Measurements from ENCODE around the gene SYMPK.

Gene SYMPK

GRCh38 chr19:45817010-45817724, 45.8 kb downstream of the SYMPK start:
- Histone ChIP-seq H3K36me3 (ENCODE audit: control insufficient read depth in 1 of 2, insufficient read depth in 2 of 2, low read length in 2 of 2) (peaks cover 9 to 27% of the 10 kb centered on the region in 2 donors), H3K27ac (ENCODE audit: low read depth, low read length) (no peak overlapping the region), H3K27me3 (ENCODE audit: control insufficient read depth in 1 of 2, insufficient read depth in 2 of 2, low read length in 2 of 2) (no peaks in the 10 kb centered on the region), H3K4me3 (ENCODE audit: low read depth in 1 of 2, low read length in 2 of 2) (no peak overlapping the region), H3K9me3 (ENCODE audit: control insufficient read depth in 1 of 2, low read length in 2 of 2) (no peaks in the 10 kb centered on the region), H3K4me1 (ENCODE audit: control insufficient read depth in 1 of 2, insufficient read depth in 2 of 2, low read length in 2 of 2) (no peaks in the 10 kb centered on the region), H3K9ac (ENCODE audit: low read depth in 1 of 2, low read length in 2 of 2) (no peak overlapping the region)

- H3K9ac ChIP-seq (ENCODE audit: low read depth in 1 of 2, low read length in 2 of 2) = no peak overlapping the region
- H3K4me3 ChIP-seq (ENCODE audit: low read depth in 1 of 2, low read length in 2 of 2) = no peak overlapping the region
- no peaks in the 10 kb centered on the region for H3K9me3 ChIP-seq (ENCODE audit: control insufficient read depth in 1 of 2, low read length in 2 of 2)
- no peaks in the 10 kb centered on the region for H3K4me1 ChIP-seq (ENCODE audit: control insufficient read depth in 1 of 2, insufficient read depth in 2 of 2, low read length in 2 of 2)
- no peaks in the 10 kb centered on the region for H3K27me3 ChIP-seq (ENCODE audit: control insufficient read depth in 1 of 2, insufficient read depth in 2 of 2, low read length in 2 of 2)
- peaks cover 9 to 22% of the 10 kb centered on the region in 2 donors for H3K36me3 ChIP-seq (ENCODE audit: control insufficient read depth in 1 of 2, insufficient read depth in 2 of 2, low read length in 2 of 2)
- no peak overlapping the region for H3K27ac ChIP-seq (ENCODE audit: low read depth, low read length)
Measured at GRCh38 chr19:45816236-45817009, 46.5 kb downstream of the SYMPK start.

- Histone ChIP-seq H3K9ac (ENCODE audit: low read depth in 1 of 2, low read length in 2 of 2) (no peak overlapping the region), H3K36me3 (ENCODE audit: control insufficient read depth in 1 of 2, insufficient read depth in 2 of 2, low read length in 2 of 2) (peaks cover 9 to 15% of the 10 kb centered on the region in 2 donors), H3K27me3 (ENCODE audit: control insufficient read depth in 1 of 2, insufficient read depth in 2 of 2, low read length in 2 of 2) (no peaks in the 10 kb centered on the region), H3K27ac (ENCODE audit: low read depth, low read length) (no peak overlapping the region), H3K4me3 (ENCODE audit: low read depth in 1 of 2, low read length in 2 of 2) (no peak overlapping the region), H3K4me1 (ENCODE audit: control insufficient read depth in 1 of 2, insufficient read depth in 2 of 2, low read length in 2 of 2) (no peaks in the 10 kb centered on the region), H3K9me3 (ENCODE audit: control insufficient read depth in 1 of 2, low read length in 2 of 2) (no peaks in the 10 kb centered on the region)
Measured at GRCh38 chr19:45815481-45816216, 47.3 kb downstream of the SYMPK start.

GRCh38 chr19:45814851-45815480, 48.0 kb downstream of the SYMPK start, which contains the start of gene RSPH6A:
TSS of gene RSPH6A (minus strand) at chr19:45815308. CDS start at chr19:45815176, 132 bp downstream.
- Histone ChIP-seq H3K9me3 (ENCODE audit: control insufficient read depth in 1 of 2, low read length in 2 of 2) (no peaks in the 10 kb centered on the region), H3K27ac (ENCODE audit: low read depth, low read length) (no peak within 1 kb of the TSS), H3K4me1 (ENCODE audit: control insufficient read depth in 1 of 2, insufficient read depth in 2 of 2, low read length in 2 of 2) (no peaks in the 10 kb centered on the region), H3K27me3 (ENCODE audit: control insufficient read depth in 1 of 2, insufficient read depth in 2 of 2, low read length in 2 of 2) (no peaks in the 10 kb centered on the region), H3K9ac (ENCODE audit: low read depth in 1 of 2, low read length in 2 of 2) (no peak within 1 kb of the TSS), H3K36me3 (ENCODE audit: control insufficient read depth in 1 of 2, insufficient read depth in 2 of 2, low read length in 2 of 2) (peaks cover 6 to 8% of the 10 kb centered on the region in 2 donors), H3K4me3 (ENCODE audit: low read depth in 1 of 2, low read length in 2 of 2) (no peak within 1 kb of the TSS)

- Histone ChIP-seq H3K27me3 (ENCODE audit: control insufficient read depth in 1 of 2, insufficient read depth in 2 of 2, low read length in 2 of 2) (no peaks in the 10 kb centered on the region), H3K9me3 (ENCODE audit: control insufficient read depth in 1 of 2, low read length in 2 of 2) (no peaks in the 10 kb centered on the region), H3K4me1 (ENCODE audit: control insufficient read depth in 1 of 2, insufficient read depth in 2 of 2, low read length in 2 of 2) (peaks cover 3 to 4% of the 10 kb centered on the region in 2 donors), H3K27ac (ENCODE audit: low read depth, low read length) (no peak overlapping the region), H3K9ac (ENCODE audit: low read depth in 1 of 2, low read length in 2 of 2) (no peak overlapping the region), H3K4me3 (ENCODE audit: low read depth in 1 of 2, low read length in 2 of 2) (no peak overlapping the region), H3K36me3 (ENCODE audit: control insufficient read depth in 1 of 2, insufficient read depth in 2 of 2, low read length in 2 of 2) (peaks cover 0 to 1% of the 10 kb centered on the region in 2 donors)
Measured at GRCh38 chr19:45814166-45814780, 48.7 kb downstream of the SYMPK start.

- H3K4me1 ChIP-seq (ENCODE audit: control insufficient read depth in 1 of 2, insufficient read depth in 2 of 2, low read length in 2 of 2) = peaks cover 3 to 4% of the 10 kb centered on the region in 2 donors
Measured at GRCh38 chr19:45812297-45812696, 50.6 kb downstream of the SYMPK start.

GRCh38 chr19:45809643-45810159, 53.2 kb downstream of the SYMPK start:
- Histone ChIP-seq H3K9ac (ENCODE audit: low read depth in 1 of 2, low read length in 2 of 2) (no peak overlapping the region), H3K36me3 (ENCODE audit: control insufficient read depth in 1 of 2, insufficient read depth in 2 of 2, low read length in 2 of 2) (no peaks in the 10 kb centered on the region), H3K27me3 (ENCODE audit: control insufficient read depth in 1 of 2, insufficient read depth in 2 of 2, low read length in 2 of 2) (no peaks in the 10 kb centered on the region), H3K9me3 (ENCODE audit: control insufficient read depth in 1 of 2, low read length in 2 of 2) (no peaks in the 10 kb centered on the region), H3K4me1 (ENCODE audit: control insufficient read depth in 1 of 2, insufficient read depth in 2 of 2, low read length in 2 of 2) (peaks cover 3 to 4% of the 10 kb centered on the region in 2 donors), H3K4me3 (ENCODE audit: low read depth in 1 of 2, low read length in 2 of 2) (no peak overlapping the region), H3K27ac (ENCODE audit: low read depth, low read length) (no peak overlapping the region)

More at GRCh38 chr19:45812297-45812696, 50.6 kb downstream of the SYMPK start:
- H3K4me3 ChIP-seq (ENCODE audit: low read depth in 1 of 2, low read length in 2 of 2) = no peak overlapping the region
- H3K27ac ChIP-seq (ENCODE audit: low read depth, low read length) = no peak overlapping the region
- no peak overlapping the region for H3K9ac ChIP-seq (ENCODE audit: low read depth in 1 of 2, low read length in 2 of 2)
- no peaks in the 10 kb centered on the region for H3K27me3 ChIP-seq (ENCODE audit: control insufficient read depth in 1 of 2, insufficient read depth in 2 of 2, low read length in 2 of 2)
- no peaks in the 10 kb centered on the region for H3K9me3 ChIP-seq (ENCODE audit: control insufficient read depth in 1 of 2, low read length in 2 of 2)
- H3K36me3 ChIP-seq (ENCODE audit: control insufficient read depth in 1 of 2, insufficient read depth in 2 of 2, low read length in 2 of 2) = no peaks in the 10 kb centered on the region

- Histone ChIP-seq H3K9me3 (ENCODE audit: control insufficient read depth in 1 of 2, low read length in 2 of 2) (no peaks in the 10 kb centered on the region), H3K4me3 (ENCODE audit: low read depth in 1 of 2, low read length in 2 of 2) (no peak overlapping the region), H3K27ac (ENCODE audit: low read depth, low read length) (no peak overlapping the region), H3K4me1 (ENCODE audit: control insufficient read depth in 1 of 2, insufficient read depth in 2 of 2, low read length in 2 of 2) (peaks cover 3 to 4% of the 10 kb centered on the region in 2 donors), H3K27me3 (ENCODE audit: control insufficient read depth in 1 of 2, insufficient read depth in 2 of 2, low read length in 2 of 2) (peaks cover 0 to 5% of the 10 kb centered on the region in 2 donors), H3K36me3 (ENCODE audit: control insufficient read depth in 1 of 2, insufficient read depth in 2 of 2, low read length in 2 of 2) (no peaks in the 10 kb centered on the region), H3K9ac (ENCODE audit: low read depth in 1 of 2, low read length in 2 of 2) (no peak overlapping the region)
Measured at GRCh38 chr19:45805719-45806118, 57.2 kb downstream of the SYMPK start.

- H3K4me1 ChIP-seq (ENCODE audit: control insufficient read depth in 1 of 2, insufficient read depth in 2 of 2, low read length in 2 of 2) = peaks cover 3 to 4% of the 10 kb centered on the region in 2 donors
- H3K27me3 ChIP-seq (ENCODE audit: control insufficient read depth in 1 of 2, insufficient read depth in 2 of 2, low read length in 2 of 2) = peaks cover 0 to 5% of the 10 kb centered on the region in 2 donors
- no peak overlapping the region for H3K4me3 ChIP-seq (ENCODE audit: low read depth in 1 of 2, low read length in 2 of 2)
- no peaks in the 10 kb centered on the region for H3K36me3 ChIP-seq (ENCODE audit: control insufficient read depth in 1 of 2, insufficient read depth in 2 of 2, low read length in 2 of 2)
- H3K9me3 ChIP-seq (ENCODE audit: control insufficient read depth in 1 of 2, low read length in 2 of 2) = no peaks in the 10 kb centered on the region
- no peak overlapping the region for H3K27ac ChIP-seq (ENCODE audit: low read depth, low read length)
- no peak overlapping the region for H3K9ac ChIP-seq (ENCODE audit: low read depth in 1 of 2, low read length in 2 of 2)
Measured at GRCh38 chr19:45804959-45805230, 58.1 kb downstream of the SYMPK start.
